GM12878 (cell line): ENCODE data around the gene REEP5. TPM values are rescaled to one million over a fixed set of nuclear protein-coding genes. Genes with fewer than 3 reads are reported as not detected.

Source experiments
- ATAC-seq: fragments of 200-7000 bp; cut with Tn5 transposase; 3 replicates; pipeline ENCODE4 v1.9.1; 2020; ENCODE audit warnings: mild to moderate bottlenecking, moderate library complexity
- BruUV-seq: library from RNA; stranded (reverse); fragments of 400-500 nt; replicated peaks from 2 replicates; lab custom pipeline; 2021; lab: Mats Ljungman, UMichigan
- CTCF ChIA-PET: fragments of 300-600 bp; sonication (Branson Sonifier 250); formaldehyde crosslinking; extraction: SDS; loops from one replicate; lab custom pipeline; 2021; ENCODE audit warnings: inconsistent platforms; lab: Yijun Ruan, JAX
- POLR2A ChIA-PET: fragments of 350-600 bp; formaldehyde crosslinking; extraction: SDS; loops from one replicate; lab custom pipeline; 2021; ENCODE audit warnings: inconsistent platforms; lab: Charles Lee
- RAD21 ChIA-PET: fragments of 300-600 bp; sonication (Branson Sonifier 250); formaldehyde crosslinking; loops from one replicate; lab custom pipeline; 2023; ENCODE audit warnings: antibody characterized with exemption; ENCODE audit not compliant: unreplicated experiment; lab: Charles Lee
- SMC1A ChIA-PET: fragments of 300-600 bp; sonication (Branson Sonifier 250); formaldehyde crosslinking; loops from one replicate; lab custom pipeline; 2023; ENCODE audit not compliant: unreplicated experiment, uncharacterized antibody; lab: Charles Lee
- DNase-seq: peaks from one replicate; pipeline ENCODE4 v3.0.0-alpha.2; 2011; ENCODE audit warnings: low read depth, low spot score
- FAIRE-seq: peaks from 3 replicates; lab custom pipeline; 2011; peaks lifted over from hg19 to GRCh38; lab: Jason Lieb, UNC
- H2AFZ ChIP-seq: 2 replicates; pipeline ENCODE4 v1.6.0; 2011; ENCODE audit warnings: low read depth, low read length, control low read depth; ENCODE audit not compliant: control insufficient read depth
- H3K27ac ChIP-seq: 2 replicates; pipeline ENCODE4 v1.5.1; 2011; ENCODE audit warnings: control low read depth; ENCODE audit not compliant: control insufficient read depth, insufficient read depth
- H3K27me3 ChIP-seq, 2 experiments: replicated peaks in 1 of 2; 2 replicates each; pipeline versions ENCODE4 v1.6.0 to v1.6.1; 2011; ENCODE audit warnings: low read length in 1 of 2; ENCODE audit not compliant: control insufficient read depth in 2 of 2, insufficient read depth in 2 of 2
- H3K36me3 ChIP-seq, 2 experiments: 2 replicates each; pipeline ENCODE4 v1.5.1; 2011; ENCODE audit warnings: low read length in 1 of 2; ENCODE audit not compliant: control insufficient read depth in 2 of 2, insufficient read depth in 2 of 2
- H3K4me1 ChIP-seq: 2 replicates; pipeline ENCODE4 v1.6.1; 2011; ENCODE audit warnings: mild to moderate bottlenecking, low read length, moderate library complexity, mixed read lengths; ENCODE audit not compliant: control insufficient read depth, insufficient read depth
- H3K4me2 ChIP-seq: 2 replicates; pipeline ENCODE4 v1.6.0; 2011; ENCODE audit warnings: control low read depth; ENCODE audit not compliant: control insufficient read depth, insufficient read depth
- H3K4me3 ChIP-seq: fragments of 200-600 bp; sonication (generic); 2 replicates; pipeline ENCODE4 v1.5.1; 2016
- H3K79me2 ChIP-seq: 2 replicates; pipeline ENCODE4 v1.6.0; 2011; ENCODE audit warnings: low read length; ENCODE audit not compliant: control insufficient read depth, insufficient read depth
- H3K9ac ChIP-seq: 2 replicates; pipeline ENCODE4 v1.8.0; 2011; ENCODE audit warnings: low read length, control low read depth, mixed read lengths; ENCODE audit not compliant: control insufficient read depth, insufficient read depth
- H3K9me3 ChIP-seq: replicated peaks from 3 replicates; pipeline ENCODE4 v1.5.1; 2011; ENCODE audit warnings: mild to moderate bottlenecking, low read length; ENCODE audit not compliant: control insufficient read depth, insufficient read depth
- H4K20me1 ChIP-seq: 2 replicates; pipeline ENCODE4 v1.6.0; 2011; ENCODE audit not compliant: control insufficient read depth, insufficient read depth
- CEBPZ ChIP-seq: fragments of 150-350 bp; IDR thresholded peaks from 2 replicates; pipeline ENCODE4 v1.6.1; 2016; ENCODE audit warnings: low read depth, low read length
- DPF2 ChIP-seq: fragments of 450-650 bp; IDR thresholded peaks from 2 replicates; pipeline ENCODE4 v1.6.1; 2017; ENCODE audit warnings: mild to moderate bottlenecking
- E2F8 ChIP-seq: fragments of 450-650 bp; IDR thresholded peaks from 2 replicates; pipeline ENCODE4 v1.6.1; 2018; ENCODE audit warnings: mild to moderate bottlenecking, low read depth, moderate library complexity; ENCODE audit not compliant: partially characterized antibody
- EZH2 ChIP-seq: IDR thresholded peaks from 2 replicates; pipeline ENCODE4 v1.6.1; 2012; ENCODE audit warnings: low read depth, mild to moderate bottlenecking, control low read depth, inconsistent platforms, low read length, borderline replicate concordance; ENCODE audit not compliant: control insufficient read depth
- GATAD2B ChIP-seq: fragments of 450-650 bp; conservative IDR thresholded peaks from 2 replicates; pipeline ENCODE4 v1.6.1; 2017; ENCODE audit warnings: low read depth, mild to moderate bottlenecking, moderate library complexity
- HDAC2 ChIP-seq: fragments of 200-600 bp; sonication (generic); IDR thresholded peaks from 2 replicates; pipeline ENCODE4 v1.6.1; 2017
- IRF3 ChIP-seq: fragments of 450-650 bp; IDR thresholded peaks from 2 replicates; pipeline ENCODE4 v1.6.1; 2014; ENCODE audit warnings: mild to moderate bottlenecking
- KAT2A ChIP-seq: conservative IDR thresholded peaks from 2 replicates; pipeline ENCODE4 v1.6.1; 2011; ENCODE audit warnings: low read depth, low read length; ENCODE audit not compliant: control insufficient read depth
- KLF5 ChIP-seq: fragments of 450-650 bp; IDR thresholded peaks from 2 replicates; pipeline ENCODE4 v1.6.1; 2014; ENCODE audit warnings: mild to moderate bottlenecking; ENCODE audit not compliant: partially characterized antibody
- LARP7 ChIP-seq: fragments of 450-650 bp; IDR thresholded peaks from 2 replicates; pipeline ENCODE4 v1.6.1; 2017; ENCODE audit warnings: mild to moderate bottlenecking
- RB1 ChIP-seq: fragments of 450-650 bp; formaldehyde crosslinking; IDR thresholded peaks from 2 replicates; pipeline ENCODE4 v1.6.1; 2017; ENCODE audit warnings: mild to moderate bottlenecking, borderline replicate concordance
- STAT1 ChIP-seq: fragments of 450-650 bp; conservative IDR thresholded peaks from 2 replicates; pipeline ENCODE4 v1.6.1; 2014; ENCODE audit warnings: antibody characterized with exemption, mild to moderate bottlenecking
- TAF1 ChIP-seq: IDR thresholded peaks from 2 replicates; pipeline ENCODE4 v1.6.1; 2011; ENCODE audit warnings: mild to moderate bottlenecking, low read depth, low read length, borderline replicate concordance
- TARDBP ChIP-seq: IDR thresholded peaks from 2 replicates; pipeline ENCODE4 v1.6.1; 2016; ENCODE audit warnings: borderline replicate concordance
- WRNIP1 ChIP-seq: IDR thresholded peaks from 2 replicates; pipeline ENCODE4 v1.6.1; 2011; ENCODE audit warnings: low read depth, low read length, improper control_type of control experiment, borderline replicate concordance
- YY1 ChIP-seq: IDR thresholded peaks from 2 replicates; pipeline ENCODE4 v1.6.1; 2011; ENCODE audit warnings: low read depth, mild to moderate bottlenecking, low read length
- ZNF274 ChIP-seq: IDR thresholded peaks from one replicate; pipeline ENCODE4 v1.8.0; 2011; ENCODE audit not compliant: insufficient read length, insufficient read depth
- WGBS: methylation state at CpG from one replicate; pipeline ENCODE4 v1.1.6; 2016; ENCODE audit warnings: low lambda C conversion rate; ENCODE audit not compliant: insufficient replicate concordance, insufficient coverage; ENCODE audit errors: missing lambda C conversion rate; 5-methylcytosine and 5-hydroxymethylcytosine counted together
- in situ Hi-C: fragments of 300-500 bp; cut with MboI; formaldehyde crosslinking; loops from 9 replicates; pipeline ENCODE4 v1.14.3; 2018; ENCODE audit warnings: mixed read lengths
- intact Hi-C: fragments of 100-400 bp; cut with micrococcal nuclease; formaldehyde crosslinking; loops from one replicate; pipeline ENCODE4 v1.14.2; 2022; ENCODE audit not compliant: unreplicated experiment
- polyA plus RNA-seq, 11 experiments: library from polyadenylated mRNA; depleted of rRNA in 4 of 11; unstranded in 6 of 11; stranded (reverse) in 5 of 11; fragments of >200 nt; fragmentation: Nextera tagmentation in 4 of 11; fragmentation: Illumina TruSeq in 1 of 11; extraction: Ambion mirVana in 4 of 11; extraction: Trizol in 1 of 11; gene quantifications; 1 replicate in 1 of 11; 2 replicates in 10 of 11; pipeline versions ENCODE4 v1.2.1 to v1.2.3, GENCODE V29; 2011 to 2016; ENCODE audit warnings: inconsistent platforms in 2 of 11, missing spikeins in 2 of 11, low read depth in 1 of 11
- total RNA-seq, 4 experiments: library from RNA; depleted of rRNA in 3 of 4; stranded (reverse); fragments of >200 nt in 3 of 4; fragmentation: Illumina TruSeq in 1 of 4; extraction: Trizol in 1 of 4; gene quantifications; 2 replicates each; pipeline versions ENCODE4 v1.2.1 to v1.2.3, GENCODE V29; 2013 to 2021

REEP5 gene
- total and polyA plus RNA-seq, 10 of the 15 experiments (the other 5 are each of a cell fraction or from before 2014, with no cell fraction given) = 30.5 to 211 (median 113) TPM

GRCh38 chr5:112847306-112847705 lies 74.7 kb downstream of the REEP5 start (continued):
- no peak for TF ChIP-seq CEBPZ
- TF ChIP-seq, all 136 proteins: peak for 0

GRCh38 chr5:112846556-112846955 lies 75.5 kb downstream of the REEP5 start:
- no peak overlapping the region for H3K4me2 ChIP-seq
- no peaks in the 10 kb centered on the region for H3K79me2 ChIP-seq
- H3K9me3 ChIP-seq = no peaks in the 10 kb centered on the region
- ChIA-PET CTCF (no interaction called here), RAD21 (no interaction called here), SMC1A (no interaction called here), POLR2A (no interaction called here)
- H2AFZ ChIP-seq = no peak overlapping the region
- ATAC-seq (no peak), DNase-seq (no peak), FAIRE-seq (no peak)
- no peaks in the 10 kb centered on the region for H4K20me1 ChIP-seq
- H3K27me3 ChIP-seq = no peaks in the 10 kb centered on the region
- 76% methylated on average over 5 of the region's 5 CpGs for WGBS
- H3K4me3 ChIP-seq = no peak overlapping the region
- in situ Hi-C loops = no loop called here
- no peaks in the 10 kb centered on the region for H3K4me1 ChIP-seq
- H3K36me3 ChIP-seq = no peaks in the 10 kb centered on the region; a peak in 1 of 4 replicates
- TF ChIP-seq LARP7 (no peak), TARDBP (no peak), TAF1 (no peak), HDAC2 (no peak), YY1 (no peak), WRNIP1 (no peak), DPF2 (no peak), KLF5 (no peak), STAT1 (no peak), ZNF274 (no peak), E2F8 (no peak), EZH2 (no peak), IRF3 (no peak), KAT2A (no peak), RB1 (no peak), GATAD2B (no peak)
- no peak overlapping the region for H3K27ac ChIP-seq
- no TSS peak for BruUV-seq
- H3K9ac ChIP-seq = no peak overlapping the region
- intact Hi-C loops = loop anchor here (5.0 kb wide), 1 partner anchor 154 kb away; no protein-coding TSS in a partner anchor
